Neural cell (in vitro differentiated cells): ENCODE measurements around the gene TGDS.

Experiments used
- CTCF ChIP-seq: fragments of 450-650 bp; IDR thresholded peaks from 2 replicates; pipeline ENCODE4 v1.5.1; 2014; ENCODE audit warnings: antibody characterized with exemption, mild to moderate bottlenecking, moderate library complexity; ENCODE audit not compliant: poor library complexity, severe bottlenecking
- EZH2 ChIP-seq: fragments of 200-600, 300-800 bp; shearing (Covaris generic), sonication (generic); IDR thresholded peaks from 2 replicates; pipeline ENCODE4 v1.6.1; 2014; ENCODE audit warnings: antibody characterized with exemption, low read length, borderline replicate concordance, mild to moderate bottlenecking; ENCODE audit not compliant: insufficient read depth, poor library complexity, severe bottlenecking
- MXI1 ChIP-seq: fragments of 450-650 bp; conservative IDR thresholded peaks from 2 replicates; pipeline ENCODE4 v1.6.1; 2014; ENCODE audit warnings: antibody characterized with exemption, mild to moderate bottlenecking; ENCODE audit not compliant: poor library complexity, severe bottlenecking
- POLR2AphosphoS5 ChIP-seq: IDR thresholded peaks from 2 replicates; pipeline ENCODE4 v1.6.1; 2012
- RAD21 ChIP-seq: fragments of 450-650 bp; conservative IDR thresholded peaks from 2 replicates; pipeline ENCODE4 v1.6.1; 2014; ENCODE audit warnings: antibody characterized with exemption, mild to moderate bottlenecking, moderate library complexity

- no peak for TF ChIP-seq POLR2AphosphoS5
- TF ChIP-seq CTCF: no peak
- TF ChIP-seq MXI1: no peak
- no peak for TF ChIP-seq RAD21
- no peak for TF ChIP-seq EZH2
Measured at GRCh38 chr13:94641409-94641941, 45.5 kb upstream of the TGDS start.
